NCI-H460 (cell line): ENCODE measurements around the gene SLC39A11. TPM values are rescaled to one million over a fixed set of nuclear protein-coding genes. Genes with fewer than 3 reads are reported as not detected.
A peak's percentile ranks its signal among the peaks of the same experiment; 100 is the strongest.
"Not testable (repeated sequence)": the region's sequence is repeated elsewhere in the genome, so short reads cannot be mapped to it uniquely, and the experiment has no call there.

Experiments
- DNase-seq: peaks from one replicate; pipeline ENCODE4 v3.0.0-alpha.2; 2016; ENCODE audit warnings: low read depth; ENCODE audit errors: extremely low read depth
- total RNA-seq: library from RNA; depleted of rRNA; stranded (reverse); fragments of >200 nt; shearing (Covaris generic); gene quantifications from 2 replicates; pipeline ENCODE4 v1.2.3, GENCODE V29; 2014

The SLC39A11 gene
- total RNA-seq, 1 experiment from 2014 or later = 14.5 TPM

GRCh38 chr17:72852277-72852938 is 240.1 kb downstream of the SLC39A11 start:
- peak; percentile 59 for DNase-seq

DNA sequence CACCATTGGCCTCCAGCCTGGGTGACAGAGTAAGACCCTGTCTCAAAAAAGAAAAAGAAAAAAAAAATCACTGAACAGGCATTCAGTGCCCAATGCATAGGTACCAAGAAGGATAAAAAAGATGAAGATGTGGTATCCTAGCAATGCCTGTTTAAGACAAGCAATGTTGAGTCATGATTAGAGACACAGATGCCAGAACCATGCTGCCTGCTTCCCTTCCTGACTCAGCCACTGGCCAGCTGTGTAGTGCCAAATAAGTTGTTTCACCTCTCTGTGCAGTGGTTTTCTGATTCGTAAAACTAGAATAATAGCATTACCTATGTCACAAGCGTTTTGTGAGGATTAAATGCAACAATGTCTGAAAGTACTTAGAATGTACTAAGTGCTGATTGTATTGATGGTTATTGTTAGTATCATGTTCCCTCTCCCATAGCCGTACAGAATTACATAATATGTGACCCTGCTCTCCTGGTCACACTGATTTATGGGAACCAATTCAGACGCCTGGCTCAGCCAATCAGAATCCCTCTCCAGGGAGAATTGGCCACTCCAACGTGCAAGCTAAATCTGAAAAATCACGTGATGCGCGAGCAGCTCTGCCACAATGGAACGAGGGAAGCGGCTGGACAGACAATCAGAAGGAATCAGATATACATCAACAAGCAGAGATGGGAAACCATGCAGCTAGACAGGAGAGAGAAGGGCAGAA is 241.9 kb downstream of the SLC39A11 start:
- DNase-seq = peak; percentile 20

GRCh38 chr17:72846399-72846798 is 246.1 kb downstream of the SLC39A11 start:
- no peak for DNase-seq

DNA sequence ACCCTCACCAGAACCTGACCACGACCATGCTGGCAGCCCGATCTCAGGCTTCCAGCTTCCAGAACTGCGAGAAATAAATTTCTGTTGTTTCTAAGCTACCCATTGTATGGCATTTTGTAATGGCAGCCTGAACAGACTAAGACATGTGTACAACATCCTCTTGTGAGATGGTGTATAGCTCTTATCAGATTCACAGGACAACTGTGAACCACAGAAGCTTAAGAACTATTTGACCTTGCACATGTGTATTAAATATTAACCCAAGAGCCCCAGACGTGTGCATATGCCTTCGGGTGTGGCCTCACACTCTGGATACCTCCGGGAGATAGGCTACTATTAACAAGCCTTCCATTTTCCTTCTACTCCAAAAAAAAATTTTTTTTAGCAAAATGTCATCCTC is 248.9 kb downstream of the SLC39A11 start:
- no peak for DNase-seq

DNA sequence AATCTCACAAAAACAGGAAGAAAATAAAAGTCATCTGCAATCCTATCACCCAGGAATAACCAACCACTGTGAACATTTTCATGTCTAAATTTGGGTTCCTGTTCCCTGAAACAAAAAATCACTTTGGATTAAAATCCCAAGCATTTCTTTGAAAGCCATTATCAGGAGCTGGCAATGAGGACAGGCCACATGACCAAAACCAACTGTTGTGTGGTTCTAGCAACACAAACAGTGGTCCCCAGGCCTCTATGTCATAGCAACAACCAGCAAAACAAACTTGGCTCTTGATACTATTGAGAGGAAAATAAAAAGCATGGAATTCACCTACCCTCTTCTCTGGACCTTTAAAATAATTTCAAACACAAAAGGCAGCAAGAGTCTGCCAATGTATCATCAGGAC is 252.5 kb downstream of the SLC39A11 start:
- no peak for DNase-seq

- DNase-seq = no peak
These were observed 253.3 kb downstream of the SLC39A11 start for GRCh38 chr17:72839131-72839725.

GRCh38 chr17:72838581-72838980 is 253.9 kb downstream of the SLC39A11 start:
- no peak for DNase-seq

DNA sequence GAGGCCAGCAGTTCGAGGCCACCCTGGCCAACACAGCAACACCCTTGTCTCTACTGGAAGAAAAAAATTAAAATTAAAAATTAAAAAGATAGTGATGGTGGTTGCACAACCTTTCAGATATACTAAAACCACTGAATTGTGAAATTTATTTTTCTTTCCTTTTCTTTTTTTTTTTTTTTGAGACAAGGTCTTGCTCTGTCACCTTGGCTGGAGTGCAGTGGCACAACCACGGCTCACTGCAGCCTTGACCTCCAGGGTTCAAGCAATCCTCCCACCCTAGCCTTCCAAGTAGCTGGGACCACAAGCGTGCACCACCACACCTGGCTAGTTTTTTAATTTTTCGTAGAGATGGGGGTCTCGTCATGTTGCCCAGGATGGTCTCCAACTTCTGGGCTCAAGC is 254.4 kb downstream of the SLC39A11 start:
- DNase-seq = no peak

DNA sequence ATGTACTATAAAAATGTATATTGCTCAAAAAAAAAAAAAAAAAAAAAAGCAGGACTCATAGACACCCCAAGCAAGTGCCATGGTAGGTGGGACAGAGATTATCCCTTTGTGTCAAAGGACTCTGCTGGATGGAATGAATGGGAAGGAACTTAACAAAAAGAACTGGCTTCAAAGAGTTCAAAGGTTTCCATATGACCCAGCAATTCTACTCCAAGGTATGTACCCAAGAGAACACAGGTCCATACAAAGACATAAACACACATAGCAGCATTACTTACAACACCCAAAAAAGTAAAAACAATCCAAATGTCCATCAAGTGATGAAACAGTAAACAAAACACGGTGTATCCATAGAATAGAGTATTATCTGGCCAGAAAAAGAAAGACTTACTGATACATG is 255.2 kb downstream of the SLC39A11 start:
- DNase-seq = no peak

DNA sequence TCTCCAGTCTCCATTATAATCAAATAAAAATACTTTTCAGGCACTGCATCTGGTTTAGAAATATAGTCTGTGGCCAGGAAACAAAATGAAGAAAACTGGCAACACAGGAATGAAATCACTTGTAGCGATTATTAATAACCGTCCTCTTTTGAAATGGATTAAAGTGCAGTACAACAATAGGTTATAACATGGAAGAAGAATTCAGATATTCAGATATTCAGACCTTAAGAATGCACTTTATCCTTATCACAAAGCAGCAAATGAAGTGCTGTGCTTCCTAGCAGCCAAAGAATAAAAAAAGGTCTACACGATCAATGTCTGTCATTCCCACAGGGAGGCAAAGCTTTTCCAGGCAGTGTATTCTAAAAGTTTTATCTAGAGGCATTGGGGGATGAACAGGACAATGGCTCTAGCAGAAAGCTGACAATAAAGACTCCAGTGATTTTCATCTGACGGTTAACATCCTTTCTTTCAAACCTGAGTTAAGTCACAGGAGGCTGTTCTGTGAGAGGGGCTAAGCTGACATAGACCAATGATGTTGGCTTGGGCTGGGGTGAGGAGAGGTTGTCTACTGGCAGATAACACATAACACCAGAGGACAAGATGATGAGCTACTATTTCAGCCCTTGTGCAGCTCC is 259.2 kb downstream of the SLC39A11 start:
- no peak for DNase-seq

DNA sequence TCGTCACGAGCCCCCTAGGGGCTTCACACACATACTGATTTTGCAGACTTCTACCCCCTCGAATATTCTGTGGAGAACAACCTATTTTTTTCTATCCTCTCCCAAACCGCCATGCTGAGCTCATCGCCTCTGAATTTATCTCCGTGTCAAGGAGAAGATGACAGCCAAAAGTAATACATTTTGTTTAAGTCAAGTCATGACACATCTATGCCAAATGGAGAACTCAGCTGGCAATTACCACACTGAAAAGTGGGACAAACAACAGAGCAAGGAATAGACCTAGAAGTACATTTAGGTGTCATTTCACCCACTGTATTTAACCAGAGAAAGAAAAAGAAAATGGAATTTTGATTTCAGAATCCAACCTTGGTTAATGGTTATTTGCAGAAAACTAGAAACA is 260.2 kb downstream of the SLC39A11 start:
- no peak for DNase-seq

- DNase-seq = no peak
These were observed 262.6 kb downstream of the SLC39A11 start for GRCh38 chr17:72829883-72830282.

- DNase-seq = no peak
These were observed 265.9 kb downstream of the SLC39A11 start for GRCh38 chr17:72826602-72827001.

GRCh38 chr17:72826059-72826458 is 266.4 kb downstream of the SLC39A11 start:
- not testable (repeated sequence) for DNase-seq

- DNase-seq = no peak
These were observed 267.3 kb downstream of the SLC39A11 start for GRCh38 chr17:72825218-72825617.

DNA sequence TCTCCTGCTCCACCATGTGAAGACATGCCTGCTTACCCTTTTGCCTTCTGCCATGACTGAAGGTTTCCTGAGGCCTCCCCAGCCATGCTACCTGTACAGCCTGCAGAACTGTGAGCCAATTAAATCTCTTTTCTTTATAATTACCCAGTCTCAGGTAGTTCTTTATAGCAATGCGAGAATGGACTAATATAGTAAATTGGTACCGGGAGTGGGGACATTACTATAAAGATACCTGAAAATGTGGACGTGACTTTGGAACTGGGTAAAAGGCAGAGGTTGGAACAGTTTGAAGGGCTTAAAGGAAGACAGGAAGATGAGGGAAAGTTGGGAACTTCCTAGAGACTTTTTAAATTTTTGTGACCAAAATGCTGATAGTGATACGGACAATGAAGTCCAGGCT is 268.2 kb downstream of the SLC39A11 start:
- DNase-seq = not testable (repeated sequence)

GRCh38 chr17:72822358-72823023 is 270.0 kb downstream of the SLC39A11 start:
- no peak for DNase-seq

GRCh38 chr17:72816406-72816805 is 276.1 kb downstream of the SLC39A11 start:
- no peak for DNase-seq

DNA sequence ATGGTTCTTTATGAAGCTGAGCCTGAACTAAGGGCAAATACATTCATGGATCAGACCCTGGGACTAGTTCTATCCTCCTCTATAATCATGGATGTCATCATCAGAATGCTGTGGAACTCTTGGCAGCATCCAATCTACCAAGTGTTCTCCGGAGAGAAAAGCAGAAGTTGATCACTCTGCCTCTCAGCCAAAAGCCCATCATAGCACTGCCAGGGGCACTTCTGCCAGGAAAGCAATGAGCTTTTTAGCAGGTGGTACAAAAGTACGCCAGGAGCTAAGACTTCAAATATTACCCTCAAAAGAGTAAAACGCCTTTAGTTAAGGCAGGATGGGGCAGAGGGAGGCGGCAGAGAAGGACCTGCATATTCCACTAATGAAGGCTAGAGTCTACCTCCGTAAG is 279.0 kb downstream of the SLC39A11 start:
- DNase-seq = no peak

GRCh38 chr17:72812823-72813222 is 279.7 kb downstream of the SLC39A11 start:
- DNase-seq = no peak
